Transverse colon (tissue), 4 donors: ENCODE data around the gene RPL19. TPM values are rescaled to one million over a fixed set of nuclear protein-coding genes. Genes with fewer than 3 reads are reported as not detected.

Experiments used
- DNase-seq: peaks from one replicate; pipeline ENCODE4 v3.0.0-alpha.2; 2019
- H3K27ac ChIP-seq, 4 donors: fragments of 200-600 bp; sonication (generic); 2 replicates each; pipeline ENCODE4 v1.5.1; 2016 to 2018; ENCODE audit warnings: inconsistent platforms in 4 of 4
- H3K27me3 ChIP-seq: fragments of 200-600 bp; sonication (generic); 2 replicates; pipeline ENCODE4 v1.5.1; 2017; ENCODE audit warnings: inconsistent platforms
- H3K36me3 ChIP-seq, 4 donors: fragments of 200-600 bp; sonication (generic); 2 replicates each; pipeline ENCODE4 v1.5.1; 2017 to 2019; ENCODE audit warnings: inconsistent platforms in 4 of 4
- H3K4me1 ChIP-seq, 4 donors: fragments of 200-600 bp; sonication (generic); 2 replicates each; pipeline ENCODE4 v1.5.1; 2017 to 2020; ENCODE audit warnings: inconsistent platforms in 4 of 4
- H3K4me3 ChIP-seq, 4 donors: fragments of 200-600 bp; sonication (generic); 1 replicate in 1 of 4; 2 replicates in 3 of 4; pipeline versions ENCODE4 v1.5.1 to v1.6.1; 2017 to 2019; ENCODE audit warnings: inconsistent platforms in 4 of 4
- H3K9me3 ChIP-seq, 2 donors: fragments of 200-600 bp; sonication (generic); 2 replicates each; pipeline ENCODE4 v1.5.1; 2017 to 2019; ENCODE audit warnings: inconsistent platforms in 2 of 2
- EP300 ChIP-seq: sonication (generic); formaldehyde crosslinking; IDR thresholded peaks from one replicate; pipeline ENCODE4 v1.6.1; 2017; ENCODE audit warnings: antibody characterized with exemption, low read depth
- POLR2A ChIP-seq: fragments of 450-650 bp; IDR thresholded peaks from one replicate; pipeline ENCODE4 v1.6.1; 2016; ENCODE audit warnings: antibody characterized with exemption, mild to moderate bottlenecking, moderate library complexity
- POLR2AphosphoS5 ChIP-seq, 3 donors: sonication (generic); formaldehyde crosslinking; IDR thresholded peaks; one replicate each; pipeline ENCODE4 v1.6.1; 2016; ENCODE audit warnings: antibody characterized with exemption in 3 of 3
- WGBS, 2 donors: methylation state at CpG; one replicate each; pipeline ENCODE4 v1.1.5; 2018; ENCODE audit warnings: low coverage in 1 of 2; 5-methylcytosine and 5-hydroxymethylcytosine counted together
- in situ Hi-C, 4 donors: fragments of 200-750 bp; cut with MboI; loops; one replicate each; pipeline versions ENCODE4 v1.15.0 to v1.15.1; 2017; ENCODE audit warnings: low sequenced_read_pairs in 3 of 4, low pct_ligation_motif_present in 1 of 4, low pct_unique_long_range_greater_than_20kb in 1 of 4
- intact Hi-C: fragments of 100-400 bp; cut with DNase I; formaldehyde crosslinking; loops from one replicate; pipeline ENCODE4 v1.15.1; 2023; ENCODE audit warnings: low total_unique reads
- total RNA-seq, 4 donors: library from RNA; depleted of rRNA; stranded (reverse); fragments of >200 nt; gene quantifications; one replicate each; pipeline ENCODE4 v1.1.0, GENCODE V29; 2016
- TF ChIP-seq, protein P1 (sequence below), 5 experiments: fragments of 200-600 bp in 3 of 5; fragments of 450-650 bp in 2 of 5; sonication (generic) in 3 of 5; IDR thresholded peaks; 1 replicate in 2 of 5; 2 replicates in 3 of 5; pipeline ENCODE4 v1.5.1; 2016 to 2017; ENCODE audit warnings: antibody characterized with exemption in 5 of 5, inconsistent platforms in 3 of 5, mild to moderate bottlenecking in 2 of 5, moderate library complexity in 1 of 5

Gene RPL19
- total RNA-seq, 4 donors from 2014 or later: 1,146 to 2,715 (median 2,002) TPM

DNA sequence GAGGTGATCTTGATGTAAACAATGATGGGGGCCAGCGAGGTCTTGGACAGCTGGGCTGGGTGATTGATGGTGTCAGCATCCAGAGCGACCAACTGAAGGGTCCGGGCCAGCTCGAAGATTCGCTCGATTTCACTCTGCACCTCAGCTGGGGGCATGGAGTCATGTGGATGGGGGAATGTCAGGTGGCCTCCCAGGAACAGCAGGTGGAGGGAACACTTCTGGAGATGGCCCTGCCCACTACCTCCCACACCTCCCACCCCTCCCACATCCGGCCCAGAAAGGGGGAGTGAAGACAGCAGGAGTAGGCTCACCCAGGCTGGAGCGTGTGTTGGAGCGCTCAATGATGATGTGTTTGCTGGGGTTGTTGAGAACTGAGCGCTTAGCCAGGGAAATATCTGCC is 16.4 kb upstream of the RPL19 start:
- DNase-seq: no peak
- H3K27ac ChIP-seq: no peak overlapping the region
- H3K9me3 ChIP-seq: no peaks in the 10 kb centered on the region
- 93% methylated on average over 10 of the region's 10 CpGs; no CpG with 5 or more reads in 1 of the 2 donors for WGBS, 2 donors
- no peaks in the 10 kb centered on the region for H3K27me3 ChIP-seq
- no peak for TF ChIP-seq POLR2AphosphoS5 (IDR thresholded peaks at IDR 0.05)
- TF ChIP-seq POLR2A: no peak
- TF ChIP-seq, protein P1, sequence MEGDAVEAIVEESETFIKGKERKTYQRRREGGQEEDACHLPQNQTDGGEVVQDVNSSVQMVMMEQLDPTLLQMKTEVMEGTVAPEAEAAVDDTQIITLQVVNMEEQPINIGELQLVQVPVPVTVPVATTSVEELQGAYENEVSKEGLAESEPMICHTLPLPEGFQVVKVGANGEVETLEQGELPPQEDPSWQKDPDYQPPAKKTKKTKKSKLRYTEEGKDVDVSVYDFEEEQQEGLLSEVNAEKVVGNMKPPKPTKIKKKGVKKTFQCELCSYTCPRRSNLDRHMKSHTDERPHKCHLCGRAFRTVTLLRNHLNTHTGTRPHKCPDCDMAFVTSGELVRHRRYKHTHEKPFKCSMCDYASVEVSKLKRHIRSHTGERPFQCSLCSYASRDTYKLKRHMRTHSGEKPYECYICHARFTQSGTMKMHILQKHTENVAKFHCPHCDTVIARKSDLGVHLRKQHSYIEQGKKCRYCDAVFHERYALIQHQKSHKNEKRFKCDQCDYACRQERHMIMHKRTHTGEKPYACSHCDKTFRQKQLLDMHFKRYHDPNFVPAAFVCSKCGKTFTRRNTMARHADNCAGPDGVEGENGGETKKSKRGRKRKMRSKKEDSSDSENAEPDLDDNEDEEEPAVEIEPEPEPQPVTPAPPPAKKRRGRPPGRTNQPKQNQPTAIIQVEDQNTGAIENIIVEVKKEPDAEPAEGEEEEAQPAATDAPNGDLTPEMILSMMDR (IDR thresholded peaks at IDR 0.05): no peak
- no peak for TF ChIP-seq EP300
- H3K4me3 ChIP-seq: no peak overlapping the region
- H3K36me3 ChIP-seq: peaks cover 0 to 8% (median 2%) of the 10 kb centered on the region in 4 donors
- H3K4me1 ChIP-seq: peaks cover 3 to 20% (median 7%) of the 10 kb centered on the region in 4 donors
- intact Hi-C loops: no loop called here
- in situ Hi-C loops: no loop called here

DNA sequence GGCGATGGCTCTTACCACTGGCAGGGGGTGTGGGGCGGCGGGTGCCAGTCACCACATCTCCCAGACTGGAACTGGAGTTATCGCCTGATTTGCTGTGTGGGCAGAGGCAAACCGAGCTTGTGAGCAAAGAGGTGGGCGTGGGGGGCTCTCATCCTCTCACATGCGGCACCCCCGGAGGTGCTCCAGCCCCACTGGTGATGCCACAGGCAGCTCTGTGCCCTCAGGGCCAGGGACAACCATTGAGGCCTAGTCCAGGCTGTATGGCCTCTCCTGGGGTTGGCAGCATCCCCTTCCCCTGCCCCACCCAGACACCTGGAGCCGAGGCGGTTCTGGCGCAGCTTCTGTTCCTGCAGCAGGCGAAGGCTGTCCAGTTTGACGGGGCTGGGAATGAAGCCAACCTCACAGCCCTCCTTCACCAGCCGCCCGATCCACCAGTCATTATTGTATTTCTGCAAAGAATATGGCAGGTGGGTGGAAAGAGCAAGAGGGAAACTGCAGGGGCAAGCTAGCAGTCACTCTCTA is 13.5 kb upstream of the RPL19 start:
- TF ChIP-seq, protein P1 (IDR thresholded peaks at IDR 0.05): no peak
- TF ChIP-seq POLR2A (no peak), POLR2AphosphoS5 (IDR thresholded peaks at IDR 0.05) (no peak), EP300 (no peak)
- H3K36me3 ChIP-seq: peaks cover 0 to 8% (median 2%) of the 10 kb centered on the region in 4 donors
- no peaks in the 10 kb centered on the region for H3K9me3 ChIP-seq
- no peak for DNase-seq
- peak overlapping the region; percentile 67 to 70 (median 68) for H3K27ac ChIP-seq
- H3K4me3 ChIP-seq: peak overlapping the region in 1 of 4 donors; percentile 2
- H3K4me1 ChIP-seq: peaks cover 3 to 14% (median 6%) of the 10 kb centered on the region in 4 donors
- intact Hi-C loops (no loop called here), in situ Hi-C loops (no loop called here)
- no peaks in the 10 kb centered on the region for H3K27me3 ChIP-seq
- 73 to 100% methylated on average over 1 to 9 of the region's 15 CpGs for WGBS, 2 donors

DNA sequence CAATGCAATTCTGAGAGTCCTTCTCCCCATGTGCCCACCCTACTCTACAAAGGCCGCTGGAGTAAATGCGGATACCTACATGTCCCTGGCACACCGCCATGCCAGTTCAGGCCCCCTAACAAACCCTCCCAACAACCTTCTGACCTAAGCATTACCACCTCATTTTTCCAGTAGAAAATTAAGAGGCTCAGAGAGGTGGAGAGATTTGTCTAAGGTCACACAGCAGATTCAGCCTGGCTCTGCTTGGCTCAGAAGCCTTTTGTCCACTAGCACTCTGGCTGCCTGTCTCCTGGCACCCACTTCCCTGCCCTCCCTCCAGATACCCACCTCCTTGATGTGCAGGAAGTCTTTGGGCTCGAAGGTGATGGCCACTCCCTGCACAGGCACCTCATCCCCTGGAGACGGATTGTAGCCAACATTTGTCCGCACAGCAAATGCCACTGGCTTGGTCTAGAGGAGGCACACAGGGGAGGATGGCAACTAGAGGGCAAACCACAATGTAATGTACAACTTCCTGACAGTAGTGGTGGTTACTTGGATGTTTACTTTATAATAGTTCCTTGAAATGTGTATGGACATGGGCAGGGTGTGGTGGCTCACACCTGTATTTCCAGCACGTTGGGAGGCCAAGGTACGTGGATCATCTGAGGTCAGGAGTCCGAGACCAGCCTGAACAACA is 12.8 kb upstream of the RPL19 start:
- peak; percentile 62 for DNase-seq
- TF ChIP-seq, protein P1 (IDR thresholded peaks at IDR 0.05): no peak
- TF ChIP-seq EP300 (no peak), POLR2A (peak; percentile 44), POLR2AphosphoS5 (IDR thresholded peaks at IDR 0.05) (peak in 2 of 3 donors; percentile 67 to 68)
- WGBS, 2 donors: 67% methylated on average over 9 of the region's 9 CpGs; no CpG with 5 or more reads in 1 of the 2 donors
- Histone ChIP-seq H3K27ac (peak overlapping the region; percentile 67 to 70 (median 68)), H3K36me3 (peaks cover 0 to 8% (median 2%) of the 10 kb centered on the region in 4 donors), H3K4me1 (peaks cover 3 to 14% (median 6%) of the 10 kb centered on the region in 4 donors), H3K4me3 (peak overlapping the region in 1 of 4 donors; percentile 2), H3K27me3 (no peaks in the 10 kb centered on the region), H3K9me3 (no peaks in the 10 kb centered on the region)
- in situ Hi-C loops: no loop called here
- intact Hi-C loops: no loop called here

DNA sequence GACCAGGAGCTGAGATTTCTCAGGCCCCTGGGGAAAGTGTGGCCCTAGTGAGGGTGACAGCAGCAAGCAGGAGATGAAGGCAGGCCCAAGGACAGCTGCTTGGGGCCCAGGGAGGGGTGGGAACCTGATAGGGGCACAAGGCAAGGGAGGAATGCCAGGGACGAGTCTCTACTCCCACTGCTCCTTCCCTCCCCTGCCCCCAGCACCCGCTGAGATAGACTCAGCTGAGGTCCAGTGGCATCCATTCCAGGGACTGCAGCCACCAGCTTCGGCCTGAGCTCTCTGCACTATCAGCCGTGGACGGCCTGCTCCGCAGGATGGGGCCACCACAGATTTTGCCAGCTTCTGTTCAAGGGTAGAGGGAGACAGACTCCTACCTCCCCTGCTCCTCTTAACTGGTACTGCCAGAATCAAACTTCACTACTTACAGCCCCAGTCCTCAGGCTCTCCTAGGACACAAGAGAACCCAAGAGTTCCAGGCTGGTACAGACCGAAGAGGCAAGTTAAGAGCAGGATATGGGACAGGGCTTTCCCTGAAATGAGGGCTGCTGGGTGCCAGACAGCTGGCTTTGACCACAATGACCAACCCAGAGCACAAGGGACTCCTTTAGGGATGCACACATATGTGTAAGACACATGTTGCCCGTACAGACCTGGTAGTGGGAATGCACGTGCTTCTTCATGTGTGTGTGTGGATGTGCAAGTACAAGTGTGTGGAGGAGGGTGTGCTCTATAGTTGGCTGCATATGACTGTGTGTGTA is 8.2 kb upstream of the RPL19 start:
- Histone ChIP-seq H3K36me3 (no peaks in the 10 kb centered on the region), H3K4me1 (peaks cover 8 to 28% (median 13%) of the 10 kb centered on the region in 4 donors), H3K27me3 (no peaks in the 10 kb centered on the region), H3K4me3 (no peak overlapping the region), H3K9me3 (no peaks in the 10 kb centered on the region), H3K27ac (no peak overlapping the region)
- no peak for TF ChIP-seq POLR2AphosphoS5 (IDR thresholded peaks at IDR 0.05)
- TF ChIP-seq POLR2A: no peak
- TF ChIP-seq, protein P1 (IDR thresholded peaks at IDR 0.05): no peak
- TF ChIP-seq EP300: no peak
- intact Hi-C loops: no loop called here
- 94% methylated on average over 9 of the region's 9 CpGs; no CpG with 5 or more reads in 1 of the 2 donors for WGBS, 2 donors
- in situ Hi-C loops: no loop called here
- DNase-seq: no peak
